CD4-positive, alpha-beta T cell treated with Interleukin-15 for 4 hours (primary cell): ENCODE measurements around the gene KCNK10.

ENCODE experiments used
- DNase-seq: peaks from one replicate; pipeline ENCODE4 v3.0.0-alpha.2; 2020; ENCODE audit warnings: low spot score

KCNK10 gene

GRCh38 chr14:88181072-88181471 is 142.0 kb downstream of the KCNK10 start:
- no peak for DNase-seq

GRCh38 chr14:88179716-88180115 is 143.4 kb downstream of the KCNK10 start:
- no peak for DNase-seq

DNA sequence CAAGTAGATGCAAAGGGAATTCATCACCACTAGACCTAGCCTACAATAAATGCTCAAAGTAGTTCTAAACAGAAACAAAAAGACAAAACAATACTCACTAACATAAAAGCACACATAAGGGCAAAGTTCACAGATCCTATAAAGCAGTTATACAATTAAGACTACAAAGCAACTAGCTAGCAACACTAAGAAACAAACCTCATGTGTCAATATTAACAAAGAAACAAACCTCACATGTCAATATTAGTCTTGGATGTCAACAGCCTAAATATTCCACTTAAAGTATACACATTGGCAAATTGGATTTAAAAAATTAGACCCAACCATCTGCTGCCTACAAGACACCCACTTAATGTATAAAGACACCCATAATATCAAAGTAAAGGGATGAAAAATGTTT is 152.7 kb downstream of the KCNK10 start:
- DNase-seq = no peak

DNA sequence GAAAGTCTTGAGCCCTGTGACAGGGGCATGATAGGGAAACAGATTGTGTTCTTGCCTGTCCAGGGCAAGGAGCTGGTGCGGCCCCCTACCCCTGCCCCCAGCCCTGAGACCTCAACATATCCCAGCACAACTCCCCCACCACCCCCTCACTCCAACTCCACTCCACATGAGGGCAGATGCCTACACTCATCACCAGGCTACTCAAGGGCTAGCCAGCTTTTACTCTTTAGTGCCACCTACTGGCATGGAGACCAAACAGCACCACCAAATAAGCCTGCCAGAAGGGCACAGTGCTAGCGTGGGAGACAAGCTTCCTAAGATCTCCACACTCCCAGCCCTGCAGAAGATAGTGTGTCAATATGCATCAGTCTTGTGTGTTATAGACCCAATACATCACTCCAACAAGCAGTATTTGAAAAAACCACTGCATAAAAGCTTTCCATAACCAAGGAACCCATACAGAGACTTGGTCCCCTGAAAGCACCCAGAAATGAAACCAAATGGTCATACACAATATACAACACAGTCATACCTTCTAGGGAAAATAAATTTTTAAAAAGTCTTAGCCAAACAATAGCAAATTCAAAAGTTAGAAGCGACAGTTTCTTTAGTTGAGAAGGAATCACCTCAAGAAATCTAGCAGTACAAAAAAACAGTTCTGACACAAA is 154.4 kb downstream of the KCNK10 start:
- DNase-seq = peak; percentile 75

DNA sequence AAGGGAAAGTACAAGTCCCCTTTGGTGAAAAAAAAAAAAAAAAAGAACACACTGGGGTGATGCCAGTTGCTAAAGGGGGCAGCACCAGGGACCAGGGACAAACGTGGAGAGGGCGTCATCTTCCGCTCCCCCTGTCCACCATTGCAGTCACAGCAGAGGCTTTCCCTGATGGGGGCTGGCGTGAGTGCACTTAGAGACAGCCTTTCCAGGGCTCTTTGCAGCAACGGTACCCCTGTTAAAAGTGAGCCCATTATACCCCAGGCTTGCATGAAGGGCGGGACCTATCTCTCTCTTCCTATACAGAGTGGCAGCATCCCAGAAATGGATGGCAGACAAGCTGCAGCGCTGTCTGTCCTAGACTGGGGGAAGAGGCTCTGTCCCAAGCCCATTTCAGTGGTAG is 155.0 kb downstream of the KCNK10 start:
- no peak for DNase-seq

DNA sequence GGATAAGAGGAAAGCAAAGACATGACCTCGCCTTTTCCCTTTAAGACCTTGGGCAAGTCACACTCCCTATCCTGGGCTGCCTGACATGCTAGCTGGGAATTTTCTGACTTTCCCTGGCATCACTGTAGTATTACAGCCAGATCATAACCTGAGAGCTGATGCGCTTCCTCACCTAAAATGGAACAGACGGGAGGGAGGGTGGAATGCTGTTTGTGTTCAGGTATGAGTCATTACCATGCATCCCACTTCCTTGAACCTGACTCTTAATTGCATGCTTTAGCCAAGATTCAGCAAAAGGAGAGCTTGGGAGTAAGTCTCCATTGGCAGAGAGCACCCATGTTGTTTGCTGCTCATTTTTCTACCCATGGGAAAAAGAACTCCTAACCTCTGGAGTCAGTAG is 156.5 kb downstream of the KCNK10 start:
- no peak for DNase-seq

DNA sequence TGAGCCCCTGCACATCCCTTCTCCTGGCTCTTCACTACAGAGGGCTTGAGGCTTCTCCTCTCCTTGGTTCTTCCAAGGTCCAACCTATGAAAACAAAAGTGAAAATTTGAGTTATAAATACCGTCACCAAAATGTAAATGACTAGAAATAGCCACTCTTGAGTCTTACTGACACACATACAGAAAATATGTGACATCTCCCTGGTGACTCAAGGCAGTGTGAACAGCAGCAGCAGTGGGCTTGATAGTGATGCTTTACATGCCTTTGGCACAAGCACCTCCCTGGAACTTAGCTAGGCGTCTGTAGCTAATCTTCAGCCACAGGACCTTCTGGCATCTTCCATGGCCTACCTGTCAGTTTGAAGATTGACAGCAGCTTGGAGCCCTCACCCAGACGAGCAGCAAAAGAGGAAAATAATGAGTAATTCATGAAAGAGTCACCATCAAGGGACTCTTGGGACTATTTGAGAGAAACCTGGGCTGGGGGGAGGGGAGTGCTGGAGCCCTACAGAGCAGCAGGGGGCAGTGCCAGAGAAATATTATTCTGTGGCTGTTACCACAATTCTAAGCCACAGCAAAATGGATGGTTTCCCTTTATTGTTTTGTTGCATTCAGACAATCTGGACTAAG is 158.0 kb downstream of the KCNK10 start:
- no peak for DNase-seq

DNA sequence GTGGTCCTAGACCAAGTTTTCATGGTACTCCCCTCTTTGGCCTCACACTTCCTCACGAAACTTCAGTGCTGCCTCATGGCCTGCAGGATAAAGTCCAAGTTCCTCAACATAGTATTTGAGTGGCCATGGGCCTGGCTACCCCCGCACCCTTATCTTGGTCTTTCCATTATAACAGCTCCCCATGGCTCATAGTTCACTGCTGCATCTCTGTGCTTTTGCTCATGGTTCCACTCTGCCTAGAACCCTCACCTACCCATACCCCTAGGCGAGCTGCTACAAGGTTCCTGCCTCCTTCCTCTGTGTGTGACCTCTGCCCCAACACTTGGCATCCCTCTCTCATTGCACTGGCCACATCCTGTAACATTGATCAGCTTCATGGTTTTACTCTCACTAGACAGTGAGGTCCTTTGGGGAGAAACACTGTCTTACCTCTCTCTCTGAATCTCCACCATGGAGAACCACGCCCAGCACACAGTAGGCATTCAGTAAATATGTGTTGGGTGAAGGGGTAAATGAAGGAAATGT is 159.3 kb downstream of the KCNK10 start:
- no peak for DNase-seq

GRCh38 chr14:88156127-88156526 is 166.9 kb downstream of the KCNK10 start:
- DNase-seq = no peak

GRCh38 chr14:88154926-88155325 is 168.1 kb downstream of the KCNK10 start:
- no peak for DNase-seq

GRCh38 chr14:88154321-88154720 is 168.7 kb downstream of the KCNK10 start:
- no peak for DNase-seq

DNA sequence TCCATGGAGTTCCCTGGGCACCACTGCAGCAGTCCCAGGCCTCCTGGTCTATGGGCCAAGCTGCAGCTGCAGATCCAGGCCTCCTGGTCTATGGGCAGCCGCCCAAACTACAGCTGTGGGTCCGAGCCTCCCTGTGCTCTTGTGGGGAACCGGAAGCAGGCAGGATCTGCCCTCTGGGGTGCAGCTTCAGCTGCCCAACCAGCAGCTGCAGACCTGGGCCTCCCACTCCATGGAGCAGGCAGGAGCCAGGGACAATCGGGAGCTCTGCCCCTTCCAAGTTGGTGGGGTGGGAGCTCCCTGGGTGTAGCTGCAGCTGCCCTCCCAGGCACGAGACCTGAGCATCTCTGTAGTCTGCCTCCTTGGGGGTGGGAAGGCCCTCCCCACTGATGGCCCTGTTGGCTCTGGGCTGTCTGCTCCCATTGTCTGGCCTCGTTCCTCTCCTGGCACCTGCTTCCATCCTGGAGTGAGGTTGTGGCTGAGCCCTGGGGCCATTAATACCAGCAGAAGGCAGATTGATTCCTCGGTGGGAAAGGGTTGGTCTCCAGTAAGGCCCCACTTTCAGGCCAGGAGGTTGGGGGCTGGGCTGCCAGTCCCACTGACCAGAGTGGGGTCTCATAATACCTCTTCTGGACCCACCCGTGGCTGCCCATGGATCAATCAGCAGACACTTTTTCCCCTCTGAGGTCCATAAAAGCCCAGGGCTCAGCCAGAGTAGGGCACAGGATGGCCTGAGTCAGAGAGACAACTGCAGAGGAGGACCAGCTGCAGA is 176.0 kb downstream of the KCNK10 start:
- DNase-seq = no peak

- no peak for DNase-seq
Measured at GRCh38 chr14:88143810-88144209, 179.3 kb downstream of the KCNK10 start.

DNA sequence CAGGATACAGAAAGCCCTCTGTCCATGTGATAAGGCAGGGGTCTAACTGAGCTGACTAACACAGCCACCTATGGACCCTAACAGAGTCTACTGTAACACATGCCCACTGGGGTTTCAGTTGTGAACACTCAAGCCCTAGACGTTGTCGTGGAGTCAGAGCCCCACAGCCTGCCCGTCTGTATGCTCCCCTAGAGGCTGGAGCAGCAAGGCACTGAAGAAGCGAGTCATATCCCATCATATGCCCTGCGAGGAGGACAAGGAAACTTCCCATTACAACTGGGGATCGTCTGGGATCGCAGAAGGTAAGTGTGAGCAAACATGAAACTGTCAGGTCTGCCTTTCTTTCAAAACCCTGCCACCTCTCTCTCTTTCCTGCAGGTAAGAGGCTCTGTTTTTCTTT is 180.1 kb downstream of the KCNK10 start:
- no peak for DNase-seq

GRCh38 chr14:88140874-88141273 is 182.2 kb downstream of the KCNK10 start:
- no peak for DNase-seq

- DNase-seq = no peak
Measured at GRCh38 chr14:88137327-88137726, 185.7 kb downstream of the KCNK10 start.
